Measurements from ENCODE around the gene AADAT.

AADAT gene

GRCh38 chr4:170071196-170071595 is 18.6 kb downstream of the AADAT start:
- no peak overlapping the region for H3K27ac ChIP-seq
- H3K4me3 ChIP-seq (ENCODE audit: low read depth in 1 of 2, low read length in 1 of 2): no peak overlapping the region
- no peaks in the 10 kb centered on the region for H3K9me3 ChIP-seq
- H3K36me3 ChIP-seq: no peaks in the 10 kb centered on the region
- H3K27me3 ChIP-seq: no peaks in the 10 kb centered on the region
- no peak for TF ChIP-seq CTCF (IDR thresholded peaks at IDR 0.05)
- no peaks in the 10 kb centered on the region for H3K4me1 ChIP-seq (ENCODE audit: control insufficient read depth in 1 of 2, insufficient read depth in 1 of 2, low read depth in 1 of 2, low read length in 1 of 2)

- H3K27ac ChIP-seq: no peak overlapping the region
- no peak overlapping the region for H3K4me3 ChIP-seq (ENCODE audit: low read depth in 1 of 2, low read length in 1 of 2)
- no peaks in the 10 kb centered on the region for H3K4me1 ChIP-seq (ENCODE audit: control insufficient read depth in 1 of 2, insufficient read depth in 1 of 2, low read depth in 1 of 2, low read length in 1 of 2)
- TF ChIP-seq CTCF (IDR thresholded peaks at IDR 0.05): no peak
- H3K27me3 ChIP-seq: no peaks in the 10 kb centered on the region
- H3K36me3 ChIP-seq: no peaks in the 10 kb centered on the region
- H3K9me3 ChIP-seq: no peaks in the 10 kb centered on the region
These were observed 21.2 kb downstream of the AADAT start for GRCh38 chr4:170068438-170069128.

- Histone ChIP-seq H3K27me3 (no peaks in the 10 kb centered on the region), H3K36me3 (no peaks in the 10 kb centered on the region), H3K9me3 (no peaks in the 10 kb centered on the region), H3K4me3 (ENCODE audit: low read depth in 1 of 2, low read length in 1 of 2) (no peak overlapping the region), H3K27ac (no peak overlapping the region), H3K4me1 (ENCODE audit: control insufficient read depth in 1 of 2, insufficient read depth in 1 of 2, low read depth in 1 of 2, low read length in 1 of 2) (no peaks in the 10 kb centered on the region)
- TF ChIP-seq CTCF (IDR thresholded peaks at IDR 0.05): no peak
These were observed 30.3 kb downstream of the AADAT start for GRCh38 chr4:170059421-170059820.

GRCh38 chr4:170058826-170059225 is 30.9 kb downstream of the AADAT start:
- no peak for TF ChIP-seq CTCF (IDR thresholded peaks at IDR 0.05)
- Histone ChIP-seq H3K4me1 (ENCODE audit: control insufficient read depth in 1 of 2, insufficient read depth in 1 of 2, low read depth in 1 of 2, low read length in 1 of 2) (no peaks in the 10 kb centered on the region), H3K4me3 (ENCODE audit: low read depth in 1 of 2, low read length in 1 of 2) (no peak overlapping the region), H3K27ac (no peak overlapping the region), H3K36me3 (no peaks in the 10 kb centered on the region), H3K27me3 (no peaks in the 10 kb centered on the region), H3K9me3 (no peaks in the 10 kb centered on the region)

- H3K27me3 ChIP-seq: no peaks in the 10 kb centered on the region
- no peaks in the 10 kb centered on the region for H3K36me3 ChIP-seq
- H3K27ac ChIP-seq: no peak overlapping the region
- H3K9me3 ChIP-seq: no peaks in the 10 kb centered on the region
- no peak overlapping the region for H3K4me3 ChIP-seq (ENCODE audit: low read depth in 1 of 2, low read length in 1 of 2)
- H3K4me1 ChIP-seq (ENCODE audit: control insufficient read depth in 1 of 2, insufficient read depth in 1 of 2, low read depth in 1 of 2, low read length in 1 of 2): no peaks in the 10 kb centered on the region
- TF ChIP-seq CTCF (IDR thresholded peaks at IDR 0.05): no peak
These were observed 31.9 kb downstream of the AADAT start for GRCh38 chr4:170057866-170058265.

Data from neutrophil (primary cell).